PC-9 (cell line): Measurements from ENCODE around the gene CFAP251. TPM values are rescaled to one million over a fixed set of nuclear protein-coding genes. Genes with fewer than 3 reads are reported as not detected.

ENCODE experiments used
- BruUV-seq: library from RNA; stranded (reverse); fragments of 400-500 nt; replicated peaks from 2 replicates; lab custom pipeline; 2021; lab: Mats Ljungman, UMichigan
- CTCF ChIA-PET: fragments of 300-600 bp; sonication (Branson Sonifier 250); formaldehyde crosslinking; loops from one replicate; lab custom pipeline; 2022; ENCODE audit warnings: antibody characterized with exemption; lab: Charles Lee
- POLR2A ChIA-PET: fragments of 300-600 bp; sonication (Branson Sonifier 250); formaldehyde crosslinking; loops from one replicate; lab custom pipeline; 2022; ENCODE audit warnings: antibody characterized with exemption; ENCODE audit not compliant: unreplicated experiment; lab: Charles Lee
- DNase-seq, 2 experiments: peaks; one replicate each; pipeline versions ENCODE4 v3.0.0 to v3.0.0-alpha.2; 2015 to 2022; ENCODE audit warnings: mixed read lengths in 1 of 2
- H2AFZ ChIP-seq: fragments of 200-600 bp; sonication (generic); 2 replicates; pipeline ENCODE4 v1.8.1; 2017; ENCODE audit warnings: antibody characterized with exemption
- H3F3A ChIP-seq: fragments of 200-600 bp; sonication (generic); 2 replicates; pipeline ENCODE4 v1.8.1; 2017; ENCODE audit warnings: antibody characterized with exemption, mild to moderate bottlenecking, low read depth; ENCODE audit not compliant: insufficient read depth
- H3K27ac ChIP-seq: fragments of 200-600 bp; sonication (generic); 2 replicates; pipeline ENCODE4 v1.6.1; 2016; ENCODE audit warnings: mixed run types
- H3K27me3 ChIP-seq: fragments of 200-600 bp; sonication (generic); 2 replicates; pipeline ENCODE4 v1.6.1; 2016; ENCODE audit warnings: low read depth, mixed run types; ENCODE audit not compliant: insufficient read depth
- H3K36me3 ChIP-seq: fragments of 200-600 bp; sonication (generic); 2 replicates; pipeline ENCODE4 v1.6.1; 2016; ENCODE audit warnings: low read depth, mixed run types
- H3K4me1 ChIP-seq: fragments of 200-600 bp; sonication (generic); replicated peaks from 2 replicates; pipeline ENCODE4 v1.6.1; 2016; ENCODE audit warnings: mixed run types; ENCODE audit not compliant: insufficient read depth
- H3K4me2 ChIP-seq: fragments of 200-600 bp; sonication (generic); 2 replicates; pipeline ENCODE4 v1.6.1; 2017; ENCODE audit warnings: mixed run types
- H3K4me3 ChIP-seq: fragments of 200-600 bp; sonication (generic); 2 replicates; pipeline ENCODE4 v1.6.1; 2016; ENCODE audit warnings: mixed run types
- H3K79me2 ChIP-seq: fragments of 200-600 bp; sonication (generic); 2 replicates; pipeline ENCODE4 v1.6.1; 2017; ENCODE audit warnings: low read depth, mixed run types
- H3K9me2 ChIP-seq: fragments of 200-600 bp; sonication (generic); 2 replicates; pipeline ENCODE4 v1.8.1; 2017; ENCODE audit warnings: mild to moderate bottlenecking; ENCODE audit not compliant: insufficient read depth
- H3K9me3 ChIP-seq: fragments of 200-600 bp; sonication (generic); 2 replicates; pipeline ENCODE4 v1.8.1; 2016; ENCODE audit warnings: low read depth; ENCODE audit not compliant: insufficient read depth
- H4K20me1 ChIP-seq: fragments of 200-600 bp; sonication (generic); 2 replicates; pipeline ENCODE4 v1.8.1; 2017; ENCODE audit not compliant: insufficient read depth
- CTCF ChIP-seq: fragments of 200-600 bp; sonication (generic); conservative IDR thresholded peaks from 2 replicates; pipeline ENCODE4 v1.6.1; 2017; ENCODE audit warnings: mixed run types, antibody characterized with exemption, mild to moderate bottlenecking, moderate library complexity
- EZH2 ChIP-seq: fragments of 200-600 bp; sonication (generic); IDR thresholded peaks from 2 replicates; pipeline ENCODE4 v1.8.0; 2017; ENCODE audit warnings: antibody characterized with exemption, low read depth
- intact Hi-C: fragments of 100-400 bp; cut with micrococcal nuclease; formaldehyde crosslinking; loops from one replicate; pipeline ENCODE4 v1.10.0; 2022; ENCODE audit not compliant: unreplicated experiment
- total RNA-seq: library from RNA; stranded (reverse); gene quantifications from 2 replicates; pipeline ENCODE4 v1.2.3, GENCODE V29; 2021

Gene CFAP251
- total RNA-seq, 1 experiment from 2014 or later: 4.3 TPM

GRCh38 chr12:121905746-121906145 is 12.6 kb upstream of the CFAP251 start:
- ChIA-PET CTCF (no interaction called here), POLR2A (no interaction called here)
- no peak overlapping the region for H3K27ac ChIP-seq
- DNase-seq: no peak
- no peaks in the 10 kb centered on the region for H3K27me3 ChIP-seq
- H3F3A ChIP-seq: no peaks in the 10 kb centered on the region
- intact Hi-C loops: no loop called here
- no peaks in the 10 kb centered on the region for H3K79me2 ChIP-seq
- no peaks in the 10 kb centered on the region for H3K9me2 ChIP-seq
- no peaks in the 10 kb centered on the region for H4K20me1 ChIP-seq
- peaks cover 10% of the 10 kb centered on the region for H3K36me3 ChIP-seq
- no peaks in the 10 kb centered on the region for H3K4me1 ChIP-seq
- no peaks in the 10 kb centered on the region for H3K9me3 ChIP-seq
- no peak overlapping the region for H3K4me3 ChIP-seq
- no peak overlapping the region for H2AFZ ChIP-seq
- no TSS peak for BruUV-seq
- H3K4me2 ChIP-seq: no peak overlapping the region
- TF ChIP-seq EZH2: no peak
- TF ChIP-seq CTCF: no peak

- ChIA-PET POLR2A (no interaction called here), CTCF (no interaction called here)
- no peak overlapping the region for H2AFZ ChIP-seq
- peaks cover 8% of the 10 kb centered on the region for H3K36me3 ChIP-seq
- no peaks in the 10 kb centered on the region for H3K9me2 ChIP-seq
- TF ChIP-seq EZH2: no peak
- TF ChIP-seq CTCF: no peak
- H3K4me1 ChIP-seq: no peaks in the 10 kb centered on the region
- H3K27me3 ChIP-seq: no peaks in the 10 kb centered on the region
- no peaks in the 10 kb centered on the region for H3K79me2 ChIP-seq
- H3K9me3 ChIP-seq: no peaks in the 10 kb centered on the region
- no peak for DNase-seq
- H3F3A ChIP-seq: no peaks in the 10 kb centered on the region
- intact Hi-C loops: no loop called here
- H3K27ac ChIP-seq: no peak overlapping the region
- H4K20me1 ChIP-seq: no peaks in the 10 kb centered on the region
- no peak overlapping the region for H3K4me2 ChIP-seq
- no TSS peak for BruUV-seq
- H3K4me3 ChIP-seq: no peak overlapping the region
These were observed 9.7 kb upstream of the CFAP251 start for GRCh38 chr12:121908702-121909101.

- no peak for DNase-seq
- TF ChIP-seq CTCF (no peak), EZH2 (no peak)
- no peaks in the 10 kb centered on the region for H3K27me3 ChIP-seq
- no peak overlapping the region for H3K4me2 ChIP-seq
- no peak overlapping the region for H3K4me3 ChIP-seq
- H3K27ac ChIP-seq: no peak overlapping the region
- H4K20me1 ChIP-seq: no peaks in the 10 kb centered on the region
- intact Hi-C loops: no loop called here
- H3K9me3 ChIP-seq: no peaks in the 10 kb centered on the region
- 0 out of 2 replicates have a peak, but pooled peaks cover 8% of the 10 kb centered on the region for H3K36me3 ChIP-seq
- no peak overlapping the region for H2AFZ ChIP-seq
- POLR2A ChIA-PET: no interaction called here
- no peaks in the 10 kb centered on the region for H3K9me2 ChIP-seq
- no peaks in the 10 kb centered on the region for H3F3A ChIP-seq
- no peaks in the 10 kb centered on the region for H3K4me1 ChIP-seq
- CTCF ChIA-PET: no interaction called here
- BruUV-seq: no TSS peak
- H3K79me2 ChIP-seq: no peaks in the 10 kb centered on the region
These were observed 6.4 kb upstream of the CFAP251 start for GRCh38 chr12:121911824-121912585.
